ENCODE data around the gene ZDHHC14.

ZDHHC14 gene

GRCh38 chr6:157494132-157494710 lies 113.2 kb downstream of the ZDHHC14 start:
- no peak for TF ChIP-seq TCF12 (IDR thresholded peaks at IDR 0.05; ENCODE audit: low read depth)
- no peak for TF ChIP-seq USF1 (IDR thresholded peaks at IDR 0.05)
- TF ChIP-seq TEAD4 (IDR thresholded peaks at IDR 0.05) = no peak
- no peak for TF ChIP-seq YY1 (IDR thresholded peaks at IDR 0.05; ENCODE audit: low read depth)
- no peak for TF ChIP-seq FOXM1 (IDR thresholded peaks at IDR 0.05; ENCODE audit: borderline replicate concordance, low read depth)
- TF ChIP-seq MAX (IDR thresholded peaks at IDR 0.05) = no peak
- no peak for TF ChIP-seq TAF1 (IDR thresholded peaks at IDR 0.05; ENCODE audit: low read depth)
- no peak for TF ChIP-seq RAD21 (IDR thresholded peaks at IDR 0.05; ENCODE audit: low read depth)
- no peak for TF ChIP-seq NFIC (IDR thresholded peaks at IDR 0.05)
- no peak for TF ChIP-seq ZBTB7A (IDR thresholded peaks at IDR 0.05; ENCODE audit: low read depth)
- TF ChIP-seq EGR1 (IDR thresholded peaks at IDR 0.05) = no peak

GRCh38 chr6:157496534-157497095 lies 115.6 kb downstream of the ZDHHC14 start:
- TF ChIP-seq USF1 (IDR thresholded peaks at IDR 0.05) (no peak), YY1 (IDR thresholded peaks at IDR 0.05; ENCODE audit: low read depth) (no peak), TAF1 (IDR thresholded peaks at IDR 0.05; ENCODE audit: low read depth) (no peak), MAX (IDR thresholded peaks at IDR 0.05) (no peak), EP300 (IDR thresholded peaks at IDR 0.05; ENCODE audit: borderline replicate concordance) (no peak), NFIC (IDR thresholded peaks at IDR 0.05) (no peak), FOXM1 (IDR thresholded peaks at IDR 0.05; ENCODE audit: borderline replicate concordance, low read depth) (no peak), CEBPB (IDR thresholded peaks at IDR 0.05) (no peak), TCF12 (IDR thresholded peaks at IDR 0.05; ENCODE audit: low read depth) (no peak), TEAD4 (IDR thresholded peaks at IDR 0.05) (no peak), RAD21 (IDR thresholded peaks at IDR 0.05; ENCODE audit: low read depth) (no peak), REST (IDR thresholded peaks at IDR 0.05; ENCODE audit: low read depth) (no peak)

- no peak for TF ChIP-seq REST (IDR thresholded peaks at IDR 0.05; ENCODE audit: low read depth)
- TF ChIP-seq USF1 (IDR thresholded peaks at IDR 0.05) = no peak
- TF ChIP-seq CEBPB (IDR thresholded peaks at IDR 0.05) = no peak
- no peak for TF ChIP-seq EGR1 (IDR thresholded peaks at IDR 0.05)
- TF ChIP-seq TCF12 (IDR thresholded peaks at IDR 0.05; ENCODE audit: low read depth) = no peak
- no peak for TF ChIP-seq MAX (IDR thresholded peaks at IDR 0.05)
- no peak for TF ChIP-seq TAF1 (IDR thresholded peaks at IDR 0.05; ENCODE audit: low read depth)
- TF ChIP-seq EP300 (IDR thresholded peaks at IDR 0.05; ENCODE audit: borderline replicate concordance) = no peak
- no peak for TF ChIP-seq TEAD4 (IDR thresholded peaks at IDR 0.05)
- TF ChIP-seq RAD21 (IDR thresholded peaks at IDR 0.05; ENCODE audit: low read depth) = no peak
- no peak for TF ChIP-seq ZBTB7A (IDR thresholded peaks at IDR 0.05; ENCODE audit: low read depth)
- TF ChIP-seq CREB1 (IDR thresholded peaks at IDR 0.05; ENCODE audit: low read depth) = no peak
- no peak for TF ChIP-seq FOXM1 (IDR thresholded peaks at IDR 0.05; ENCODE audit: borderline replicate concordance, low read depth)
- no peak for TF ChIP-seq NFIC (IDR thresholded peaks at IDR 0.05)
- no peak for TF ChIP-seq YY1 (IDR thresholded peaks at IDR 0.05; ENCODE audit: low read depth)
Observed at GRCh38 chr6:157497579-157497978, 116.6 kb downstream of the ZDHHC14 start.

GRCh38 chr6:157498817-157499216 lies 117.8 kb downstream of the ZDHHC14 start:
- TF ChIP-seq REST (IDR thresholded peaks at IDR 0.05; ENCODE audit: low read depth) = no peak
- TF ChIP-seq RAD21 (IDR thresholded peaks at IDR 0.05; ENCODE audit: low read depth) = no peak
- TF ChIP-seq CEBPB (IDR thresholded peaks at IDR 0.05) = no peak
- TF ChIP-seq TAF1 (IDR thresholded peaks at IDR 0.05; ENCODE audit: low read depth) = no peak
- no peak for TF ChIP-seq FOXM1 (IDR thresholded peaks at IDR 0.05; ENCODE audit: borderline replicate concordance, low read depth)
- TF ChIP-seq NFIC (IDR thresholded peaks at IDR 0.05) = no peak
- no peak for TF ChIP-seq EGR1 (IDR thresholded peaks at IDR 0.05)
- no peak for TF ChIP-seq CREB1 (IDR thresholded peaks at IDR 0.05; ENCODE audit: low read depth)
- no peak for TF ChIP-seq ZBTB7A (IDR thresholded peaks at IDR 0.05; ENCODE audit: low read depth)
- no peak for TF ChIP-seq TCF12 (IDR thresholded peaks at IDR 0.05; ENCODE audit: low read depth)
- no peak for TF ChIP-seq TEAD4 (IDR thresholded peaks at IDR 0.05)
- no peak for TF ChIP-seq YY1 (IDR thresholded peaks at IDR 0.05; ENCODE audit: low read depth)
- no peak for TF ChIP-seq EP300 (IDR thresholded peaks at IDR 0.05; ENCODE audit: borderline replicate concordance)
- TF ChIP-seq MAX (IDR thresholded peaks at IDR 0.05) = no peak
